HEK293 (cell line): ENCODE measurements around the gene NDUFS2.
A peak's percentile ranks its signal among the peaks of the same experiment; 100 is the strongest.

Source experiments
- CTCF ChIA-PET: fragments of 350-600 bp; formaldehyde crosslinking; extraction: SDS; loops from one replicate; lab custom pipeline; 2021; ENCODE audit warnings: antibody characterized with exemption; lab: Yijun Ruan, JAX
- POLR2A ChIA-PET: fragments of 300-600 bp; formaldehyde crosslinking; extraction: SDS; loops from one replicate; lab custom pipeline; 2020; ENCODE audit warnings: antibody characterized with exemption, inconsistent platforms; lab: Yijun Ruan, JAX
- H3K27ac ChIP-seq: fragments of 200-500 bp; sonication (Bioruptor generic); 2 replicates; pipeline ENCODE4 v1.5.1; 2014; ENCODE audit warnings: low read depth, low read length, control low read depth, inconsistent platforms; ENCODE audit errors: extremely low read depth
- H3K36me3 ChIP-seq, 2 experiments: fragments of 200-500 bp in 1 of 2; sonication (Bioruptor generic) in 1 of 2; 1 replicate in 1 of 2; 2 replicates in 1 of 2; pipeline ENCODE4 v1.5.1; 2014 to 2017; ENCODE audit warnings: inconsistent platforms in 2 of 2, low read length in 2 of 2; ENCODE audit not compliant: control insufficient read depth in 2 of 2, insufficient read depth in 1 of 2
- H3K4me1 ChIP-seq: fragments of 200-500 bp; sonication (Bioruptor generic); 2 replicates; pipeline ENCODE4 v1.5.1; 2014; ENCODE audit warnings: mild to moderate bottlenecking, low read length, inconsistent platforms; ENCODE audit not compliant: control insufficient read depth, insufficient read depth
- H3K4me3 ChIP-seq: 2 replicates; pipeline ENCODE4 v1.5.1; 2011; ENCODE audit warnings: low read depth, mild to moderate bottlenecking, control low read depth, low read length, moderate library complexity
- H3K9me3 ChIP-seq: fragments of 200-500 bp; sonication (Bioruptor generic); 2 replicates; pipeline ENCODE4 v1.5.1; 2014; ENCODE audit warnings: low read depth, low read length, inconsistent platforms; ENCODE audit not compliant: control insufficient read depth, insufficient read depth
- BCL11B ChIP-seq: fragments of 450-650 bp; formaldehyde crosslinking; IDR thresholded peaks from 2 replicates; pipeline ENCODE4 v1.5.1; 2016; ENCODE audit warnings: low read depth, missing biosample characterization, missing genetic modification characterization
- CTCF ChIP-seq: fragments of 450-650 bp; formaldehyde crosslinking; IDR thresholded peaks from 2 replicates; pipeline ENCODE4 v1.5.1; 2016; ENCODE audit warnings: missing biosample characterization, missing genetic modification characterization
- KLF9 ChIP-seq: fragments of 450-650 bp; formaldehyde crosslinking; IDR thresholded peaks from 2 replicates; pipeline ENCODE4 v1.5.1; 2016; ENCODE audit warnings: missing biosample characterization, missing genetic modification characterization, low read depth
- MZF1 ChIP-seq: fragments of 450-650 bp; formaldehyde crosslinking; IDR thresholded peaks from 2 replicates; pipeline ENCODE4 v1.5.1; 2017; ENCODE audit warnings: missing biosample characterization, missing genetic modification characterization, borderline replicate concordance
- SCRT1 ChIP-seq: fragments of 450-650 bp; formaldehyde crosslinking; IDR thresholded peaks from 2 replicates; pipeline ENCODE4 v1.5.1; 2016; ENCODE audit warnings: missing biosample characterization, missing genetic modification characterization, borderline replicate concordance
- ZBTB10 ChIP-seq: fragments of 450-650 bp; formaldehyde crosslinking; IDR thresholded peaks from 2 replicates; pipeline ENCODE4 v1.5.1; 2016; ENCODE audit warnings: missing biosample characterization, missing genetic modification characterization
- ZFHX2 ChIP-seq: fragments of 450-650 bp; formaldehyde crosslinking; conservative IDR thresholded peaks from 2 replicates; pipeline ENCODE4 v1.5.1; 2016; ENCODE audit warnings: missing biosample characterization, missing genetic modification characterization
- ZNF133 ChIP-seq: fragments of 450-650 bp; formaldehyde crosslinking; IDR thresholded peaks from 2 replicates; pipeline ENCODE4 v1.5.1; 2016; ENCODE audit warnings: missing biosample characterization, missing genetic modification characterization
- ZNF140 ChIP-seq: fragments of 450-650 bp; formaldehyde crosslinking; IDR thresholded peaks from 2 replicates; pipeline ENCODE4 v1.5.1; 2016; ENCODE audit warnings: missing biosample characterization, missing genetic modification characterization
- ZNF174 ChIP-seq: fragments of 450-650 bp; formaldehyde crosslinking; IDR thresholded peaks from 2 replicates; pipeline ENCODE4 v1.5.0; 2017; ENCODE audit warnings: missing biosample characterization, mild to moderate bottlenecking, missing genetic modification characterization
- ZNF18 ChIP-seq: fragments of 450-650 bp; formaldehyde crosslinking; IDR thresholded peaks from 2 replicates; pipeline ENCODE4 v1.5.1; 2016; ENCODE audit warnings: missing biosample characterization, missing genetic modification characterization
- ZNF19 ChIP-seq: fragments of 450-650 bp; formaldehyde crosslinking; IDR thresholded peaks from 2 replicates; pipeline ENCODE4; 2016; ENCODE audit warnings: missing biosample characterization, missing genetic modification characterization, low read depth
- ZNF2 ChIP-seq: fragments of 450-650 bp; formaldehyde crosslinking; IDR thresholded peaks from 2 replicates; pipeline ENCODE4 v1.5.1; 2016; ENCODE audit warnings: missing biosample characterization, missing genetic modification characterization
- ZNF266 ChIP-seq: fragments of 450-650 bp; formaldehyde crosslinking; IDR thresholded peaks from 2 replicates; pipeline ENCODE4 v1.5.1; 2016; ENCODE audit warnings: missing biosample characterization, missing genetic modification characterization, low read depth
- ZNF398 ChIP-seq: fragments of 450-650 bp; formaldehyde crosslinking; IDR thresholded peaks from 2 replicates; pipeline ENCODE4 v1.5.1; 2017; ENCODE audit warnings: missing biosample characterization, missing genetic modification characterization
- ZNF473 ChIP-seq: fragments of 450-650 bp; formaldehyde crosslinking; IDR thresholded peaks from 2 replicates; pipeline ENCODE4 v1.5.1; 2017; ENCODE audit warnings: missing biosample characterization, missing genetic modification characterization
- ZNF521 ChIP-seq: fragments of 450-650 bp; formaldehyde crosslinking; IDR thresholded peaks from 2 replicates; pipeline ENCODE4 v1.5.1; 2017; ENCODE audit warnings: missing biosample characterization, mild to moderate bottlenecking, missing genetic modification characterization
- ZNF530 ChIP-seq: fragments of 450-650 bp; formaldehyde crosslinking; IDR thresholded peaks from 2 replicates; pipeline ENCODE4 v1.5.1; 2016; ENCODE audit warnings: low read depth, missing biosample characterization, missing genetic modification characterization
- ZNF555 ChIP-seq: fragments of 450-650 bp; formaldehyde crosslinking; conservative IDR thresholded peaks from 2 replicates; pipeline ENCODE4 v1.5.1; 2017; ENCODE audit warnings: missing biosample characterization, mild to moderate bottlenecking, missing genetic modification characterization, inconsistent platforms
- ZNF580 ChIP-seq: fragments of 450-650 bp; formaldehyde crosslinking; IDR thresholded peaks from 2 replicates; pipeline ENCODE4 v1.5.1; 2016; ENCODE audit warnings: missing biosample characterization, missing genetic modification characterization
- ZNF645 ChIP-seq: fragments of 450-650 bp; formaldehyde crosslinking; IDR thresholded peaks from 2 replicates; pipeline ENCODE4; 2016; ENCODE audit warnings: missing biosample characterization, missing genetic modification characterization
- ZNF654 ChIP-seq: fragments of 450-650 bp; formaldehyde crosslinking; IDR thresholded peaks from 2 replicates; pipeline ENCODE4 v1.5.1; 2016; ENCODE audit warnings: low read depth, missing biosample characterization, missing genetic modification characterization
- ZNF660 ChIP-seq: fragments of 450-650 bp; IDR thresholded peaks from 2 replicates; pipeline ENCODE4 v1.5.1; 2018; ENCODE audit warnings: missing biosample characterization, mild to moderate bottlenecking, missing genetic modification characterization
- ZNF701 ChIP-seq: fragments of 450-650 bp; formaldehyde crosslinking; IDR thresholded peaks from 2 replicates; pipeline ENCODE4 v1.5.1; 2016; ENCODE audit warnings: missing biosample characterization, missing genetic modification characterization
- ZNF785 ChIP-seq: fragments of 450-650 bp; formaldehyde crosslinking; IDR thresholded peaks from 2 replicates; pipeline ENCODE4 v1.5.1; 2016; ENCODE audit warnings: missing biosample characterization, missing genetic modification characterization
- ZSCAN4 ChIP-seq: fragments of 450-650 bp; formaldehyde crosslinking; IDR thresholded peaks from 2 replicates; pipeline ENCODE4 v1.5.1; 2017; ENCODE audit warnings: missing biosample characterization, missing genetic modification characterization

NDUFS2 gene

GRCh38 chr1:161192476-161193465 is 9.4 kb upstream of the NDUFS2 start:
- no peak overlapping the region for H3K27ac ChIP-seq
- POLR2A ChIA-PET, result interaction anchor here (0.6 kb wide), 1 partner anchor 10 kb away, joined by 3 read pairs; the partner anchor contains the start of gene NDUFS2
- CTCF ChIA-PET, result interaction anchor here (0.6 to 4.5 kb wide), 40 partner anchors 8 to 669 kb away, joined by 3 to 45 read pairs (median 5); partner anchors contain the start of genes APOA2, NDUFS2, PPOX and TOMM40L
- TF ChIP-seq ZNF555 (tag by site-specific recombination), result no peak
- no peak for TF ChIP-seq ZNF473 (tag by site-specific recombination)
- no peak for TF ChIP-seq BCL11B
- no peak for TF ChIP-seq ZNF18 (tag by site-specific recombination)
- TF ChIP-seq ZNF19, result no peak
- 0 out of 2 replicates have a peak, but pooled peaks have one; percentile 35 for TF ChIP-seq ZBTB10
- TF ChIP-seq ZNF2 (tag by site-specific recombination), result 0 out of 2 replicates have a peak, but pooled peaks have one; percentile 28
- TF ChIP-seq ZNF660, result 0 out of 2 replicates have a peak, but pooled peaks have one; percentile 41
- TF ChIP-seq ZFHX2 (tag by site-specific recombination), result no peak
- TF ChIP-seq ZNF140 (tag by site-specific recombination), result no peak
- no peak for TF ChIP-seq ZNF785
- no peak for TF ChIP-seq ZNF580 (tag by site-specific recombination)
- TF ChIP-seq MZF1, result no peak
- no peak for TF ChIP-seq ZNF701 (tag by site-specific recombination)
- peak; percentile 87 for TF ChIP-seq ZNF654 (tag by site-specific recombination)
- no peak for TF ChIP-seq ZNF174
- no peak for TF ChIP-seq ZNF398
- TF ChIP-seq ZNF645 (tag by site-specific recombination), result no peak
- TF ChIP-seq KLF9 (tag by site-specific recombination), result no peak
- TF ChIP-seq SCRT1 (tag by site-specific recombination), result no peak
- no peak for TF ChIP-seq ZNF266 (tag by site-specific recombination)
- no peak for TF ChIP-seq ZNF530 (tag by site-specific recombination)
- no peak for TF ChIP-seq ZNF521 (tag by site-specific recombination)
- no peak for TF ChIP-seq ZNF133 (tag by site-specific recombination)
- no peak for TF ChIP-seq ZSCAN4 (tag by site-specific recombination)
- peak; percentile 71 for TF ChIP-seq CTCF (tag by site-specific recombination)

More at GRCh38 chr1:161192476-161193465, 9.4 kb upstream of the NDUFS2 start:
- H3K4me1 ChIP-seq, result no peaks in the 10 kb centered on the region
- H3K36me3 ChIP-seq, result no peaks in the 10 kb centered on the region
- no peaks in the 10 kb centered on the region for H3K9me3 ChIP-seq
- no peak overlapping the region for H3K4me3 ChIP-seq
